22Rv1 (cell line): ENCODE data around the gene VTI1A.

Experiments
- CTCF ChIP-seq: fragments of 450-650 bp; IDR thresholded peaks from 2 replicates; pipeline ENCODE4 v1.5.1; 2017; ENCODE audit warnings: mild to moderate bottlenecking
- ZFX ChIP-seq: fragments of 450-650 bp; IDR thresholded peaks from 2 replicates; pipeline ENCODE4 v1.6.1; 2017; ENCODE audit warnings: antibody characterized with exemption, borderline replicate concordance

GRCh38 chr10:112744181-112745096 is 297.4 kb downstream of the VTI1A start:
- no peak for TF ChIP-seq CTCF
- TF ChIP-seq ZFX = no peak
